Measurements from ENCODE around the gene MRC1.

DNA sequence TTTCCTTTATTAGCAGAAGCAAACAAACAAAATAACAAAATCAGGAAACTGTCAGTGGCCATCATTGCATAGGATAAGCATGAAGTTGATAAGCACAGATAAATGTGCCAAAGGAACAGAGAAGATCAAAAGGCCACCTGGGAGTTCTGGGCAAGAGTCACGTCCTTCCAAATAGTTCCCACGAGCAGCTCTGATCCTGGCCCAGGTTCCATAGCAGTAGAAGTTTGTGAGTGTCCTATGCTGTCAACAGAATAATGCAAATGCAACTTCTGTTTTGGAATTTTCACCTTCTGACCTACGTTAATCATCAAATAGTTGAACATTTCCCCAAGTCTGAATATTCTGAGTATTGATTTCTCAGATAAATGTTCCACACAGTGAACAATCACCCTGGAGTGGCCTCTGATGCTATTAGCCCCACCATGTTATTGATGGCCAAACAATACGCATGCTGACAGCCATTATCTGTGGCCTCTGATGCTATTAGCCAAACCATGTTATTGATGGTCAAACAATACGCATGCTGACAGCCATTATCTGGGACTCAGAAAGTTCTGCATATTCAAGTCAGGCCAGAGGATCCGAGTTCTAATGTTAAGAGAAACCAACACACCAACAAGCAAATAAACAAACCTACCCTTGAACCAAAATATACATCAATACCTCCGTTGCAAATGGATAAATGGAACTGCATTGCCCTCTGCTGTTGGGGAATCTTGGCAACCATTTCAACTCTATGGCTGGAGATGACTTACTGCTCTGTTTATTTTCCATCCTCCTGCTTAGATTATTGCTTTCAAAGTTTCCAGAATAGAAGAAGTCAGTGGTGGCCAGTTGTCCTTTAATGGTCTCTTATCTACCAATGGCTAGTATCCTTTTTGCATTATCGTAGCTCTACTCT lies 63.3 kb downstream of the MRC1 start:
- TF ChIP-seq GATA2 (IDR thresholded peaks at IDR 0.05; ENCODE audit: insufficient read depth, insufficient read length, low read depth, low read length) (no peak), EZH2 (IDR thresholded peaks at IDR 0.05; ENCODE audit: borderline replicate concordance, low read depth, low read length, severe bottlenecking) (no peak), POLR2A (IDR thresholded peaks at IDR 0.05; ENCODE audit: low read depth, low read length) (no peak), FOS (IDR thresholded peaks at IDR 0.05; ENCODE audit: borderline replicate concordance, insufficient read depth, low read length) (no peak), POLR2AphosphoS5 (IDR thresholded peaks at IDR 0.05; ENCODE audit: insufficient read depth, low read depth, low read length) (no peak)
- TF ChIP-seq, protein P1, sequence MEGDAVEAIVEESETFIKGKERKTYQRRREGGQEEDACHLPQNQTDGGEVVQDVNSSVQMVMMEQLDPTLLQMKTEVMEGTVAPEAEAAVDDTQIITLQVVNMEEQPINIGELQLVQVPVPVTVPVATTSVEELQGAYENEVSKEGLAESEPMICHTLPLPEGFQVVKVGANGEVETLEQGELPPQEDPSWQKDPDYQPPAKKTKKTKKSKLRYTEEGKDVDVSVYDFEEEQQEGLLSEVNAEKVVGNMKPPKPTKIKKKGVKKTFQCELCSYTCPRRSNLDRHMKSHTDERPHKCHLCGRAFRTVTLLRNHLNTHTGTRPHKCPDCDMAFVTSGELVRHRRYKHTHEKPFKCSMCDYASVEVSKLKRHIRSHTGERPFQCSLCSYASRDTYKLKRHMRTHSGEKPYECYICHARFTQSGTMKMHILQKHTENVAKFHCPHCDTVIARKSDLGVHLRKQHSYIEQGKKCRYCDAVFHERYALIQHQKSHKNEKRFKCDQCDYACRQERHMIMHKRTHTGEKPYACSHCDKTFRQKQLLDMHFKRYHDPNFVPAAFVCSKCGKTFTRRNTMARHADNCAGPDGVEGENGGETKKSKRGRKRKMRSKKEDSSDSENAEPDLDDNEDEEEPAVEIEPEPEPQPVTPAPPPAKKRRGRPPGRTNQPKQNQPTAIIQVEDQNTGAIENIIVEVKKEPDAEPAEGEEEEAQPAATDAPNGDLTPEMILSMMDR (IDR thresholded peaks at IDR 0.05; ENCODE audit: extremely low read depth in 1 of 2, insufficient read depth in 1 of 2, low read depth in 1 of 2, low read length in 2 of 2): peak; percentile 57 to 58
- TF ChIP-seq, protein P2, sequence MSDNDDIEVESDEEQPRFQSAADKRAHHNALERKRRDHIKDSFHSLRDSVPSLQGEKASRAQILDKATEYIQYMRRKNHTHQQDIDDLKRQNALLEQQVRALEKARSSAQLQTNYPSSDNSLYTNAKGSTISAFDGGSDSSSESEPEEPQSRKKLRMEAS (IDR thresholded peaks at IDR 0.05; ENCODE audit: insufficient read depth, insufficient read length): no peak
